T-cell (primary cell): Measurements from ENCODE around the gene LIG1. TPM values are rescaled to one million over a fixed set of nuclear protein-coding genes. Genes with fewer than 3 reads are reported as not detected.

Source experiments
- ATAC-seq, 4 experiments: fragments of 200-7000 bp in 3 of 4; fragments of 150-1000 bp in 1 of 4; cut with Tn5 transposase; replicated peaks in 1 of 4; 1 replicate in 3 of 4; 2 replicates in 1 of 4; pipeline ENCODE4 v1.10.0; 2021; ENCODE audit warnings: moderate library complexity in 3 of 4, mild to moderate bottlenecking in 2 of 4, moderate number of reproducible peaks in 1 of 4
- CTCF ChIA-PET, 2 donors: fragments of 300-600 bp; sonication (Branson Sonifier 250); formaldehyde crosslinking; loops; one replicate each; lab custom pipeline; 2022; ENCODE audit warnings: antibody characterized with exemption in 2 of 2; lab: Charles Lee
- POLR2A ChIA-PET, 2 donors: fragments of 300-600 bp; sonication (Branson Sonifier 250); formaldehyde crosslinking; loops; one replicate each; lab custom pipeline; 2022; ENCODE audit warnings: antibody characterized with exemption in 2 of 2; lab: Charles Lee
- DNase-seq, 35 experiments: peaks; one replicate each; pipeline versions ENCODE4 v3.0.0 to v3.0.0-alpha.2; 2013 to 2023
- H3K27ac ChIP-seq: one replicate; pipeline ENCODE4 v1.5.1; 2013; ENCODE audit warnings: low read length
- H3K27me3 ChIP-seq, 2 experiments: replicated peaks in 1 of 2; 1 replicate in 1 of 2; 2 replicates in 1 of 2; pipeline versions ENCODE4 v1.6.1 to v1.7.0; 2013; ENCODE audit warnings: low read length in 1 of 2, mixed read lengths in 1 of 2; ENCODE audit not compliant: control insufficient read depth in 2 of 2, insufficient read depth in 2 of 2; ENCODE audit errors: extremely low read depth in 1 of 2
- H3K36me3 ChIP-seq, 2 donors: 1 replicate in 1 of 2; 2 replicates in 1 of 2; pipeline versions ENCODE4 v1.6.1 to v1.7.0; 2013; ENCODE audit warnings: low read length in 1 of 2; ENCODE audit not compliant: control insufficient read depth in 2 of 2, insufficient read depth in 1 of 2; ENCODE audit errors: extremely low read depth in 1 of 2
- H3K4me1 ChIP-seq, 2 experiments: 1 replicate in 1 of 2; 2 replicates in 1 of 2; pipeline versions ENCODE4 v1.6.1 to v1.7.0; 2013; ENCODE audit warnings: low read length in 2 of 2, mixed read lengths in 1 of 2; ENCODE audit not compliant: insufficient read depth in 2 of 2, control insufficient read depth in 1 of 2; ENCODE audit errors: extremely low read depth in 1 of 2
- H3K4me3 ChIP-seq, 2 donors: 1 replicate in 1 of 2; 2 replicates in 1 of 2; pipeline versions ENCODE4 v1.5.1 to v1.7.0; 2013; ENCODE audit warnings: mild to moderate bottlenecking in 2 of 2, low read length in 1 of 2, moderate library complexity in 1 of 2; ENCODE audit not compliant: control insufficient read depth in 1 of 2; ENCODE audit errors: extremely low read depth in 1 of 2
- H3K9me3 ChIP-seq: 2 replicates; pipeline ENCODE4 v1.7.0; 2013
- H3K27ac Mint-ChIP-seq, 2 donors: one replicate each; pipeline ENCODE4 v1.8.0; 2020 to 2021; ENCODE audit warnings: mild to moderate bottlenecking in 2 of 2, mixed read lengths in 2 of 2
- H3K27me3 Mint-ChIP-seq, 2 donors: one replicate each; pipeline ENCODE4 v1.8.0; 2021 to 2022; ENCODE audit warnings: mixed read lengths in 2 of 2
- H3K36me3 Mint-ChIP-seq: one replicate; pipeline ENCODE4 v1.8.0; 2021; ENCODE audit warnings: mixed read lengths
- H3K4me1 Mint-ChIP-seq, 3 donors: one replicate each; pipeline ENCODE4 v1.8.0; 2020 to 2022; ENCODE audit warnings: mixed read lengths in 3 of 3, mild to moderate bottlenecking in 1 of 3
- H3K4me3 Mint-ChIP-seq, 3 donors: one replicate each; pipeline ENCODE4 v1.8.0; 2020 to 2022; ENCODE audit warnings: mild to moderate bottlenecking in 3 of 3, mixed read lengths in 3 of 3, moderate library complexity in 3 of 3
- H3K9me3 Mint-ChIP-seq, 3 donors: one replicate each; pipeline ENCODE4 v1.8.0; 2020 to 2022; ENCODE audit warnings: mixed read lengths in 3 of 3
- WGBS: methylation state at CpG from one replicate; pipeline ENCODE4 v1.1.5; 2013; ENCODE audit warnings: missing lambda C conversion rate; ENCODE audit not compliant: insufficient coverage; 5-methylcytosine and 5-hydroxymethylcytosine counted together
- total RNA-seq, 35 experiments: library from RNA in 6 of 35; stranded (reverse) in 6 of 35; fragments of 120-200 nt in 1 of 35; gene quantifications; one replicate each; pipeline versions ENCODE4 v1.2.1 to v1.2.4 and lab custom pipeline; 2013 to 2026

The LIG1 gene
- total RNA-seq, 5 donors from 2014 or later (not counting 1 experiment from before 2014, with no cell fraction given), result 58.7 to 127 (median 112) TPM

- H3K4me1 Mint-ChIP-seq, result no peaks in the 10 kb centered on the region
- Histone ChIP-seq H3K36me3 (peaks cover 14 to 29% of the 10 kb centered on the region in 2 donors), H3K9me3 (no peaks in the 10 kb centered on the region), H3K4me1 (no peaks in the 10 kb centered on the region), H3K4me3 (no peak overlapping the region), H3K27me3 (no peaks in the 10 kb centered on the region), H3K27ac (no peak overlapping the region)
- no peak for ATAC-seq
- WGBS, result 95% methylated on average over 6 of the region's 6 CpGs
- ChIA-PET POLR2A (no interaction called here), CTCF (no interaction called here)
- peaks cover 32% of the 10 kb centered on the region for H3K36me3 Mint-ChIP-seq
- DNase-seq, result no peak
- no peak overlapping the region for H3K4me3 Mint-ChIP-seq
- H3K27ac Mint-ChIP-seq, result no peak overlapping the region
- H3K27me3 Mint-ChIP-seq, result no peaks in the 10 kb centered on the region
- no peaks in the 10 kb centered on the region for H3K9me3 Mint-ChIP-seq
Measured at GRCh38 chr19:48139053-48139452, 31.1 kb downstream of the LIG1 start.

- no peaks in the 10 kb centered on the region for H3K9me3 Mint-ChIP-seq
Measured at GRCh38 chr19:48137411-48137810, 32.7 kb downstream of the LIG1 start.

GRCh38 chr19:48136547-48136946, 33.6 kb downstream of the LIG1 start:
- ChIA-PET POLR2A (no interaction called here), CTCF (no interaction called here)
- H3K27me3 Mint-ChIP-seq, result no peaks in the 10 kb centered on the region
- Histone ChIP-seq H3K9me3 (no peaks in the 10 kb centered on the region), H3K4me3 (no peak overlapping the region), H3K27me3 (no peaks in the 10 kb centered on the region), H3K36me3 (peaks cover 14 to 32% of the 10 kb centered on the region in 2 donors), H3K27ac (no peak overlapping the region), H3K4me1 (no peaks in the 10 kb centered on the region)
- 96% methylated on average over 4 of the region's 4 CpGs for WGBS
- DNase-seq, result no peak
- H3K27ac Mint-ChIP-seq, result no peak overlapping the region
- no peak overlapping the region for H3K4me3 Mint-ChIP-seq
- no peak for ATAC-seq
- H3K4me1 Mint-ChIP-seq, result no peaks in the 10 kb centered on the region
- H3K9me3 Mint-ChIP-seq, result no peaks in the 10 kb centered on the region
- peaks cover 27% of the 10 kb centered on the region for H3K36me3 Mint-ChIP-seq

More at GRCh38 chr19:48137411-48137810, 32.7 kb downstream of the LIG1 start:
- POLR2A ChIA-PET, result no interaction called here
- Mint-ChIP-seq H3K27me3 (no peaks in the 10 kb centered on the region), H3K4me1 (no peaks in the 10 kb centered on the region), H3K36me3 (peaks cover 23% of the 10 kb centered on the region), H3K4me3 (no peak overlapping the region), H3K27ac (no peak overlapping the region)
- Histone ChIP-seq H3K27me3 (no peaks in the 10 kb centered on the region), H3K9me3 (no peaks in the 10 kb centered on the region), H3K27ac (no peak overlapping the region), H3K4me3 (no peak overlapping the region), H3K4me1 (no peaks in the 10 kb centered on the region), H3K36me3 (peaks cover 14 to 25% of the 10 kb centered on the region in 2 donors)
- CTCF ChIA-PET, result no interaction called here
- DNase-seq, result no peak
- 99% methylated on average over 24 of the region's 26 CpGs for WGBS
- no peak for ATAC-seq

- Mint-ChIP-seq H3K4me3 (no peak overlapping the region), H3K9me3 (no peaks in the 10 kb centered on the region), H3K27ac (no peak overlapping the region), H3K4me1 (no peaks in the 10 kb centered on the region), H3K27me3 (no peaks in the 10 kb centered on the region), H3K36me3 (peaks cover 34% of the 10 kb centered on the region)
- Histone ChIP-seq H3K27ac (no peak overlapping the region), H3K36me3 (peaks cover 14 to 31% of the 10 kb centered on the region in 2 donors), H3K4me1 (no peaks in the 10 kb centered on the region), H3K4me3 (no peak overlapping the region), H3K9me3 (no peaks in the 10 kb centered on the region), H3K27me3 (no peaks in the 10 kb centered on the region)
- ChIA-PET POLR2A (no interaction called here), CTCF (no interaction called here)
- ATAC-seq (no peak), DNase-seq (no peak)
- 74% methylated on average over 6 of the region's 8 CpGs for WGBS
Measured at GRCh38 chr19:48135411-48135810, 34.7 kb downstream of the LIG1 start.

- H3K27ac Mint-ChIP-seq, result no peak overlapping the region
- H3K4me1 Mint-ChIP-seq, result no peaks in the 10 kb centered on the region
- ChIA-PET POLR2A (no interaction called here), CTCF (no interaction called here)
- H3K36me3 Mint-ChIP-seq, result peaks cover 39% of the 10 kb centered on the region
- Histone ChIP-seq H3K9me3 (no peaks in the 10 kb centered on the region), H3K4me1 (no peaks in the 10 kb centered on the region), H3K36me3 (peaks cover 19 to 27% of the 10 kb centered on the region in 2 donors), H3K4me3 (no peak overlapping the region), H3K27me3 (no peaks in the 10 kb centered on the region), H3K27ac (no peak overlapping the region)
- H3K4me3 Mint-ChIP-seq, result no peak overlapping the region
- ATAC-seq, result no peak
- 94% methylated on average over 4 of the region's 6 CpGs for WGBS
- H3K27me3 Mint-ChIP-seq, result no peaks in the 10 kb centered on the region
- no peak for DNase-seq
- H3K9me3 Mint-ChIP-seq, result no peaks in the 10 kb centered on the region
Measured at GRCh38 chr19:48133094-48133493, 37.0 kb downstream of the LIG1 start.

GRCh38 chr19:48127561-48127960, 42.6 kb downstream of the LIG1 start:
- Mint-ChIP-seq H3K4me1 (no peaks in the 10 kb centered on the region), H3K9me3 (peaks cover 0 to 4% (median 4%) of the 10 kb centered on the region in 3 donors), H3K36me3 (peaks cover 64% of the 10 kb centered on the region), H3K4me3 (no peak overlapping the region), H3K27me3 (no peaks in the 10 kb centered on the region), H3K27ac (no peak overlapping the region)
- Histone ChIP-seq H3K4me3 (no peak overlapping the region), H3K9me3 (no peaks in the 10 kb centered on the region), H3K27me3 (no peaks in the 10 kb centered on the region), H3K36me3 (peaks cover 14 to 53% of the 10 kb centered on the region in 2 donors), H3K27ac (no peak overlapping the region), H3K4me1 (no peaks in the 10 kb centered on the region)
- ChIA-PET POLR2A (interaction anchor here in 1 of 2 donors (0.6 kb wide), 1 partner anchor 1639 kb away, joined by 11 read pairs; the partner anchor contains the start of gene AP2A1), CTCF (interaction anchor here in 1 of 2 donors (0.5 kb wide), 1 partner anchor 130 kb away, joined by 3 read pairs; no protein-coding TSS in a partner anchor)
- WGBS, result 100% methylated on average over 1 of the region's 6 CpGs
- DNase-seq (no peak), ATAC-seq (no peak)
